KMS-11 (cell line): Measurements from ENCODE around the gene AP3M1.

ENCODE experiments used
- H2AFZ ChIP-seq: fragments of 200-600 bp; sonication (generic); 2 replicates; pipeline ENCODE4 v1.6.1; 2016; ENCODE audit warnings: antibody characterized with exemption, mixed run types, low read depth
- H3K27ac ChIP-seq: fragments of 200-600 bp; sonication (generic); 2 replicates; pipeline ENCODE4 v1.6.1; 2016; ENCODE audit warnings: mild to moderate bottlenecking, mixed run types
- H3K27me3 ChIP-seq: fragments of 200-600 bp; sonication (generic); 2 replicates; pipeline ENCODE4 v1.6.1; 2017; ENCODE audit warnings: mild to moderate bottlenecking, low read depth, mixed run types, moderate library complexity; ENCODE audit not compliant: insufficient read depth
- H3K36me3 ChIP-seq: fragments of 200-600 bp; sonication (generic); 2 replicates; pipeline ENCODE4 v1.6.1; 2017; ENCODE audit warnings: mild to moderate bottlenecking, mixed run types; ENCODE audit not compliant: insufficient read depth
- H3K4me1 ChIP-seq: fragments of 200-600 bp; sonication (generic); 2 replicates; pipeline ENCODE4 v1.6.1; 2016; ENCODE audit warnings: mild to moderate bottlenecking, low read depth, mixed run types; ENCODE audit not compliant: poor library complexity, severe bottlenecking
- H3K4me2 ChIP-seq: fragments of 200-600 bp; sonication (generic); 2 replicates; pipeline ENCODE4 v1.7.0; 2016; ENCODE audit warnings: mild to moderate bottlenecking, mixed run types
- H3K4me3 ChIP-seq: fragments of 200-600 bp; sonication (generic); IDR thresholded peaks from 2 replicates; pipeline ENCODE4 v1.6.1; 2017; ENCODE audit warnings: low read depth, low read length, mixed read lengths; ENCODE audit not compliant: insufficient read depth
- H3K79me2 ChIP-seq: fragments of 200-600 bp; sonication (generic); 2 replicates; pipeline ENCODE4 v1.6.1; 2016; ENCODE audit warnings: low read depth, mixed run types; ENCODE audit not compliant: insufficient read depth
- H3K9ac ChIP-seq: fragments of 200-600 bp; sonication (generic); 2 replicates; pipeline ENCODE4 v1.6.1; 2016; ENCODE audit warnings: mild to moderate bottlenecking, mixed run types
- H4K20me1 ChIP-seq: fragments of 200-600 bp; sonication (generic); 2 replicates; pipeline ENCODE4 v1.6.1; 2016; ENCODE audit warnings: mild to moderate bottlenecking, mixed run types; ENCODE audit not compliant: insufficient read depth
- CTCF ChIP-seq: fragments of 200-600 bp; sonication (generic); conservative IDR thresholded peaks from 2 replicates; pipeline ENCODE4 v1.6.1; 2017; ENCODE audit warnings: low read depth, mild to moderate bottlenecking, antibody characterized with exemption, low read length, moderate library complexity, mixed read lengths

Gene AP3M1

GRCh38 chr10:74097776-74098175, 52.9 kb downstream of the AP3M1 start:
- Histone ChIP-seq H3K36me3 (peaks cover 3% of the 10 kb centered on the region; the same call in 1 of the 2 replicates), H3K27me3 (no peaks in the 10 kb centered on the region)

GRCh38 chr10:74096777-74097176, 53.9 kb downstream of the AP3M1 start:
- Histone ChIP-seq H4K20me1 (no peaks in the 10 kb centered on the region), H3K36me3 (peaks cover 3% of the 10 kb centered on the region; the same call in 1 of the 2 replicates), H3K4me2 (no peak overlapping the region), H3K27me3 (no peaks in the 10 kb centered on the region), H3K79me2 (no peaks in the 10 kb centered on the region), H3K4me3 (no peak overlapping the region), H2AFZ (no peak overlapping the region), H3K27ac (no peak overlapping the region), H3K4me1 (no peaks in the 10 kb centered on the region), H3K9ac (no peak overlapping the region)
- no peak for TF ChIP-seq CTCF

More at GRCh38 chr10:74097776-74098175, 52.9 kb downstream of the AP3M1 start:
- Histone ChIP-seq H2AFZ (no peak overlapping the region), H3K27ac (no peak overlapping the region), H4K20me1 (no peaks in the 10 kb centered on the region), H3K4me2 (no peak overlapping the region), H3K79me2 (no peaks in the 10 kb centered on the region), H3K9ac (no peak overlapping the region), H3K4me3 (no peak overlapping the region), H3K4me1 (no peaks in the 10 kb centered on the region)
- no peak for TF ChIP-seq CTCF

- H3K4me1 ChIP-seq, result no peaks in the 10 kb centered on the region
- no peaks in the 10 kb centered on the region for H3K79me2 ChIP-seq
- no peak overlapping the region for H3K4me3 ChIP-seq
- H3K27me3 ChIP-seq, result no peaks in the 10 kb centered on the region
- no peak overlapping the region for H3K9ac ChIP-seq
- H2AFZ ChIP-seq, result no peak overlapping the region
- H3K27ac ChIP-seq, result no peak overlapping the region
- H3K4me2 ChIP-seq, result no peak overlapping the region
- H4K20me1 ChIP-seq, result no peaks in the 10 kb centered on the region
- TF ChIP-seq CTCF, result no peak
- H3K36me3 ChIP-seq, result peaks cover 3% of the 10 kb centered on the region; the same call in 1 of the 2 replicates
Observed at GRCh38 chr10:74094231-74094630, 56.4 kb downstream of the AP3M1 start.

- no peak overlapping the region for H2AFZ ChIP-seq
- no peaks in the 10 kb centered on the region for H3K79me2 ChIP-seq
- no peak for TF ChIP-seq CTCF
- no peaks in the 10 kb centered on the region for H3K4me1 ChIP-seq
- H3K9ac ChIP-seq, result no peak overlapping the region
- no peak overlapping the region for H3K4me3 ChIP-seq
- no peak overlapping the region for H3K27ac ChIP-seq
- H3K27me3 ChIP-seq, result no peaks in the 10 kb centered on the region
- H3K36me3 ChIP-seq, result peaks cover 3% of the 10 kb centered on the region; the same call in 1 of the 2 replicates
- H4K20me1 ChIP-seq, result no peaks in the 10 kb centered on the region
- no peak overlapping the region for H3K4me2 ChIP-seq
Observed at GRCh38 chr10:74093530-74094164, 57.0 kb downstream of the AP3M1 start.
